H1 (cell line): ENCODE measurements around the gene CFAP61. TPM values are rescaled to one million over a fixed set of nuclear protein-coding genes. Genes with fewer than 3 reads are reported as not detected.

Source experiments
- CTCF ChIA-PET: fragments of 300-600 bp; sonication (Branson Sonifier 250); formaldehyde crosslinking; loops from one replicate; lab custom pipeline; 2021; ENCODE audit not compliant: partially characterized antibody; lab: Charles Lee
- POLR2A ChIA-PET: fragments of 300-600 bp; sonication (Branson Sonifier 250); formaldehyde crosslinking; loops from one replicate; lab custom pipeline; 2021; ENCODE audit warnings: inconsistent platforms; ENCODE audit not compliant: partially characterized antibody; lab: Charles Lee
- DNase-seq, 2 experiments: peaks; one replicate each; pipeline versions ENCODE4 v3.0.0 to v3.0.0-alpha.2; 2010 to 2022; ENCODE audit warnings: low spot score in 2 of 2, low read depth in 1 of 2, mixed read lengths in 1 of 2
- FAIRE-seq: peaks from 2 replicates; lab custom pipeline; 2011; peaks lifted over from hg19 to GRCh38; lab: Jason Lieb, UNC
- H2AFZ ChIP-seq: 2 replicates; pipeline ENCODE4 v1.8.1; 2012; ENCODE audit warnings: low read length, inconsistent platforms
- H2AK5ac ChIP-seq: 2 replicates; pipeline ENCODE4 v1.6.1; 2013; ENCODE audit warnings: low read depth, low read length
- H2BK120ac ChIP-seq: replicated peaks from 2 replicates; pipeline ENCODE3; 2013; ENCODE audit warnings: low read depth, low read length, inconsistent platforms
- H2BK12ac ChIP-seq: 2 replicates; pipeline ENCODE4 v1.6.1; 2013; ENCODE audit warnings: low read depth, low read length
- H2BK15ac ChIP-seq: 2 replicates; pipeline ENCODE4 v1.6.1; 2013; ENCODE audit warnings: low read length
- H2BK20ac ChIP-seq: 2 replicates; pipeline ENCODE4 v1.6.1; 2013; ENCODE audit warnings: low read length
- H2BK5ac ChIP-seq: 2 replicates; pipeline ENCODE4 v1.6.1; 2013; ENCODE audit warnings: low read depth, low read length
- H3K14ac ChIP-seq: 2 replicates; pipeline ENCODE4 v1.6.1; 2013; ENCODE audit warnings: inconsistent platforms; ENCODE audit not compliant: insufficient read length
- H3K18ac ChIP-seq: 2 replicates; pipeline ENCODE4 v1.6.1; 2013; ENCODE audit warnings: low read length; ENCODE audit errors: extremely low read depth
- H3K23ac ChIP-seq: 2 replicates; pipeline ENCODE4 v1.6.1; 2013; ENCODE audit warnings: inconsistent platforms; ENCODE audit not compliant: insufficient read length
- H3K23me2 ChIP-seq: 2 replicates; pipeline ENCODE4 v1.6.1; 2013; ENCODE audit warnings: low read depth, low read length
- H3K27ac ChIP-seq: 2 replicates; pipeline ENCODE4 v1.6.1; 2011; ENCODE audit warnings: low read depth, low read length, inconsistent platforms
- H3K27me3 ChIP-seq, 4 experiments: replicated peaks in 1 of 4; 1 replicate in 1 of 4; 2 replicates in 3 of 4; pipeline versions ENCODE4 v1.6.1 to v1.8.1; 2011 to 2013; ENCODE audit warnings: low read length in 3 of 4, mild to moderate bottlenecking in 3 of 4, inconsistent platforms in 2 of 4, mixed read lengths in 2 of 4, moderate library complexity in 1 of 4; ENCODE audit not compliant: control insufficient read depth in 3 of 4, insufficient read depth in 3 of 4; ENCODE audit errors: extremely low read depth in 1 of 4
- H3K36me3 ChIP-seq, 4 experiments: 2 replicates each; pipeline versions ENCODE4 v1.6.1 to v1.8.1; 2011 to 2013; ENCODE audit warnings: mild to moderate bottlenecking in 4 of 4, low read length in 3 of 4, moderate library complexity in 2 of 4, control low read depth in 1 of 4, inconsistent platforms in 1 of 4; ENCODE audit not compliant: insufficient read depth in 4 of 4, control insufficient read depth in 2 of 4
- H3K4ac ChIP-seq: replicated peaks from 2 replicates; pipeline ENCODE3; 2013; ENCODE audit warnings: low read length, low read depth, mixed read lengths, inconsistent platforms; ENCODE audit not compliant: insufficient read length
- H3K4me1 ChIP-seq, 4 experiments: replicated peaks in 1 of 4; 1 replicate in 1 of 4; 2 replicates in 3 of 4; pipeline versions ENCODE4 v1.6.1 to v1.8.1; 2011 to 2013; ENCODE audit warnings: low read length in 3 of 4, inconsistent platforms in 2 of 4, mixed read lengths in 1 of 4; ENCODE audit not compliant: insufficient read depth in 4 of 4, control insufficient read depth in 3 of 4
- H3K4me2 ChIP-seq, 2 experiments: 2 replicates each; pipeline versions ENCODE4 v1.6.1 to v1.8.1; 2011 to 2013; ENCODE audit warnings: low read depth in 2 of 2, low read length in 2 of 2, control low read depth in 1 of 2, inconsistent platforms in 1 of 2, mild to moderate bottlenecking in 1 of 2; ENCODE audit not compliant: insufficient read depth in 1 of 2
- H3K4me3 ChIP-seq, 4 experiments: fragments of 200-600, 300-600 bp in 1 of 4; sonication (generic), shearing (Covaris generic), sonication (Bioruptor Twin) in 1 of 4; 2 replicates each; pipeline versions ENCODE4 v1.5.1 to v1.8.1; 2011 to 2016; ENCODE audit warnings: low read length in 4 of 4, low read depth in 3 of 4, control low read depth in 2 of 4, inconsistent platforms in 2 of 4, mild to moderate bottlenecking in 2 of 4, mixed read lengths in 1 of 4, moderate library complexity in 1 of 4; ENCODE audit not compliant: insufficient read depth in 2 of 4; ENCODE audit errors: extremely low read depth in 1 of 4
- H3K56ac ChIP-seq: replicated peaks from 2 replicates; pipeline ENCODE3; 2013; ENCODE audit warnings: low read depth, mild to moderate bottlenecking, mixed read lengths, low read length, inconsistent platforms; ENCODE audit not compliant: insufficient read length
- H3K79me1 ChIP-seq: 2 replicates; pipeline ENCODE4 v1.6.1; 2013; ENCODE audit warnings: low read depth, low read length, control low read depth
- H3K79me2 ChIP-seq, 2 experiments: 2 replicates each; pipeline versions ENCODE4 v1.6.1 to v1.8.1; 2012 to 2013; ENCODE audit warnings: low read length in 2 of 2, mild to moderate bottlenecking in 2 of 2, inconsistent platforms in 1 of 2; ENCODE audit not compliant: insufficient read depth in 2 of 2, control insufficient read depth in 1 of 2
- H3K9ac ChIP-seq, 4 experiments: replicated peaks in 1 of 4; 1 replicate in 1 of 4; 2 replicates in 3 of 4; pipeline versions ENCODE4 v1.6.1 to v1.8.1; 2011 to 2013; ENCODE audit warnings: low read depth in 3 of 4, low read length in 3 of 4, control low read depth in 2 of 4, mild to moderate bottlenecking in 2 of 4, moderate library complexity in 2 of 4, inconsistent platforms in 1 of 4; ENCODE audit errors: extremely low read depth in 1 of 4
- H3K9me3 ChIP-seq, 2 experiments: 2 replicates each; pipeline versions ENCODE4 v1.6.1 to v1.8.1; 2012 to 2013; ENCODE audit warnings: mild to moderate bottlenecking in 2 of 2, moderate library complexity in 2 of 2, control low read depth in 1 of 2, inconsistent platforms in 1 of 2, low read depth in 1 of 2, low read length in 1 of 2, mixed read lengths in 1 of 2; ENCODE audit not compliant: insufficient read depth in 2 of 2
- H4K20me1 ChIP-seq, 2 experiments: replicated peaks in 1 of 2; 2 replicates each; pipeline versions ENCODE3 to v1.8.1; 2011 to 2013; ENCODE audit warnings: inconsistent platforms in 2 of 2, low read length in 2 of 2, mild to moderate bottlenecking in 1 of 2; ENCODE audit not compliant: insufficient read depth in 2 of 2, control insufficient read depth in 1 of 2
- H4K5ac ChIP-seq: 2 replicates; pipeline ENCODE4 v1.6.1; 2013; ENCODE audit warnings: low read length, low read depth, mixed read lengths, inconsistent platforms; ENCODE audit not compliant: insufficient read length
- H4K8ac ChIP-seq: 2 replicates; pipeline ENCODE4 v1.8.0; 2013; ENCODE audit warnings: mild to moderate bottlenecking, moderate library complexity, low read length, inconsistent platforms; ENCODE audit not compliant: insufficient read depth; ENCODE audit errors: extremely low read depth
- H4K91ac ChIP-seq: replicated peaks from 2 replicates; pipeline ENCODE3; 2013; ENCODE audit warnings: low read length, mixed read lengths, inconsistent platforms; ENCODE audit not compliant: insufficient read length
- ATF3 ChIP-seq: IDR thresholded peaks from 2 replicates; pipeline ENCODE4 v1.6.1; 2011; ENCODE audit warnings: low read depth, mild to moderate bottlenecking, low read length; ENCODE audit not compliant: insufficient read depth
- BACH1 ChIP-seq: IDR thresholded peaks from 2 replicates; pipeline ENCODE4 v1.6.1; 2012; ENCODE audit warnings: low read length, improper control_type of control experiment
- BRCA1 ChIP-seq: IDR thresholded peaks from 2 replicates; pipeline ENCODE4 v1.6.1; 2012; ENCODE audit warnings: low read depth, low read length, improper control_type of control experiment
- CBX8 ChIP-seq: fragments of 300-800, 300-1000 bp; sonication (generic); IDR thresholded peaks from 2 replicates; pipeline ENCODE4 v1.7.1; 2016; ENCODE audit warnings: low read depth, low read length, borderline replicate concordance
- CHD1 ChIP-seq: IDR thresholded peaks from 2 replicates; pipeline ENCODE4 v1.6.1; 2012; ENCODE audit warnings: low read depth, low read length, improper control_type of control experiment
- KDM1A ChIP-seq: fragments of 200-600, 300-600 bp; sonication (generic); IDR thresholded peaks from 2 replicates; pipeline ENCODE4 v1.7.1; 2016; ENCODE audit warnings: mild to moderate bottlenecking, low read length, borderline replicate concordance
- NRF1 ChIP-seq: IDR thresholded peaks from 2 replicates; pipeline ENCODE4 v1.6.1; 2011; ENCODE audit warnings: mild to moderate bottlenecking, low read depth, low read length, improper control_type of control experiment
- POLR2A ChIP-seq, 2 experiments: IDR thresholded peaks; 1 replicate in 1 of 2; 2 replicates in 1 of 2; pipeline ENCODE4 v1.6.1; 2011; ENCODE audit warnings: low read depth in 2 of 2, low read length in 2 of 2, mild to moderate bottlenecking in 2 of 2; ENCODE audit errors: control extremely low read depth in 1 of 2
- RAD21 ChIP-seq, 2 experiments: IDR thresholded peaks in 1 of 2; conservative IDR thresholded peaks in 1 of 2; 2 replicates each; pipeline ENCODE4 v1.6.1; 2011; ENCODE audit warnings: low read depth in 2 of 2, low read length in 2 of 2, improper control_type of control experiment in 1 of 2, inconsistent platforms in 1 of 2, mild to moderate bottlenecking in 1 of 2, moderate library complexity in 1 of 2
- SP1 ChIP-seq: IDR thresholded peaks from 2 replicates; pipeline ENCODE4 v1.6.1; 2011; ENCODE audit warnings: low read depth, low read length
- SRF ChIP-seq: IDR thresholded peaks from 2 replicates; pipeline ENCODE4 v1.6.1; 2011; ENCODE audit warnings: mild to moderate bottlenecking, low read depth, low read length, moderate library complexity
- TBP ChIP-seq: IDR thresholded peaks from 2 replicates; pipeline ENCODE4 v1.6.1; 2011; ENCODE audit warnings: low read depth, low read length, improper control_type of control experiment
- TEAD4 ChIP-seq: IDR thresholded peaks from 2 replicates; pipeline ENCODE4 v1.6.1; 2012; ENCODE audit warnings: low read depth, low read length, inconsistent platforms, mixed read lengths
- USF2 ChIP-seq: IDR thresholded peaks from 2 replicates; pipeline ENCODE4 v1.6.1; 2011; ENCODE audit warnings: low read length, improper control_type of control experiment
- WGBS, 2 experiments: shearing (Covaris generic) in 1 of 2; methylation state at CpG; one replicate each; pipeline versions ENCODE4 v1.1.6 to v1.1.7; 2013 to 2015; ENCODE audit warnings: low lambda C conversion rate in 2 of 2, mixed read lengths in 2 of 2, inconsistent platforms in 1 of 2, low coverage in 1 of 2, missing lambda C conversion rate in 1 of 2; ENCODE audit not compliant: insufficient replicate concordance in 2 of 2, insufficient coverage in 1 of 2, insufficient read length in 1 of 2; ENCODE audit errors: extremely low coverage in 1 of 2, missing lambda C conversion rate in 1 of 2; 5-methylcytosine and 5-hydroxymethylcytosine counted together
- polyA plus RNA-seq, 7 experiments: library from polyadenylated mRNA; depleted of rRNA in 3 of 7; stranded (reverse) in 5 of 7; unstranded in 2 of 7; fragments of >200 nt in 5 of 7; fragments of 200-250 nt in 2 of 7; gene quantifications; 1 replicate in 5 of 7; 2 replicates in 1 of 7; 4 replicates in 1 of 7; pipeline versions ENCODE4 v1.2.1 to v1.2.3, GENCODE V29; 2011 to 2013; ENCODE audit warnings: missing spikeins in 2 of 7, mixed read lengths in 2 of 7
- total RNA-seq: library from RNA; stranded (reverse); fragmentation: NEBNext Ultra II Directional; extraction: Animal tissue kit (Norgen Biotek cat#: 25700); gene quantifications from 2 replicates; pipeline ENCODE4 v1.2.1, GENCODE V29; 2021

The CFAP61 gene
- total and polyA plus RNA-seq, 2 of the 8 experiments (the other 6 are each of a cell fraction or from before 2014, with no cell fraction given) = 0.29 to 0.61 TPM

- Histone ChIP-seq H4K20me1 (no peaks in the 10 kb centered on the region), H3K14ac (no peak overlapping the region), H3K23ac (no peak overlapping the region), H4K91ac (no peak overlapping the region), H4K5ac (no peak overlapping the region), H2BK15ac (no peak overlapping the region), H3K4me1 (no peaks in the 10 kb centered on the region), H3K27ac (no peak overlapping the region), H2BK12ac (no peak overlapping the region), H2BK120ac (no peak overlapping the region), H3K9ac (no peak overlapping the region), H4K8ac (no peak overlapping the region), H2BK20ac (no peak overlapping the region), H3K9me3 (no peaks in the 10 kb centered on the region), H3K4ac (no peak overlapping the region), H3K79me2 (no peaks in the 10 kb centered on the region), H3K23me2 (no peaks in the 10 kb centered on the region), H3K36me3 (no peaks in the 10 kb centered on the region), H2AK5ac (no peak overlapping the region), H3K4me2 (no peak overlapping the region), H3K56ac (no peak overlapping the region), H3K27me3 (no peaks in the 10 kb centered on the region), H3K79me1 (no peaks in the 10 kb centered on the region), H2BK5ac (no peak overlapping the region), H3K18ac (no peak overlapping the region), H2AFZ (no peak overlapping the region), H3K4me3 (no peak overlapping the region)
- ChIA-PET CTCF (no interaction called here), POLR2A (no interaction called here)
- TF ChIP-seq SP1 (no peak), NRF1 (no peak), ATF3 (no peak), POLR2A (IDR thresholded peaks at IDR 0.05; ENCODE audit: control extremely low read depth in 1 of 2, low read depth in 2 of 2, low read length in 2 of 2) (no peak), KDM1A (no peak), CHD1 (no peak), TBP (no peak), TEAD4 (no peak), CBX8 (no peak), BACH1 (no peak), SRF (no peak), BRCA1 (no peak), USF2 (no peak), RAD21 (IDR thresholded peaks at IDR 0.05 in 1 of 2, conservative IDR thresholded peaks at IDR 0.05 in 1 of 2; ENCODE audit: low read depth in 2 of 2, low read length in 2 of 2) (no peak)
- DNase-seq = no peak
- no peak for FAIRE-seq
- 94% methylated on average over 4 of the region's 4 CpGs; no CpG with 5 or more reads in 1 of the 2 experiments for WGBS, 2 experiments
Measured at GRCh38 chr20:20344476-20344875, 292.1 kb downstream of the CFAP61 start.
